ENCODE data around the gene LRRK1. TPM values are rescaled to one million over a fixed set of nuclear protein-coding genes. Genes with fewer than 3 reads are reported as not detected.

LRRK1 gene
- total RNA-seq, 2 experiments from 2014 or later = 0.40 to 0.45 TPM

DNA sequence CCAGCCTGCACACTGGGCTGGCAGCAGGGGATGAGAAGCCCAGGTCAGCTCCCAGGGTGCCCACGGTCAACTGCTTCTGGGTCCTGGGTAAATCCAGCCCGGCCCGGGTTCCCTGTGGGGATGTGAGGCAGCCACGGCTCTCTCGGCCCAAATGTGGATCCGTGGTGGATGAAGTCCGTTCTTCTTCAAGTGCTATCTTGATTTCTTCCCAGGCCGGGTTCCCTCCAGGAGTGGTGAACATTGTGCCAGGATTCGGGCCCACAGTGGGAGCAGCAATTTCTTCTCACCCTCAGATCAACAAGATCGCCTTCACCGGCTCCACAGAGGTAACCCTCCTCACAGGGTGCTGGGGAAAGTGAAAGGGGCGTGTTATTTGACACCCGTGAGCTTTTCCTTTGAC lies 23.4 kb upstream of the LRRK1 start:
- Mint-ChIP-seq H3K27ac (no peak overlapping the region), H3K4me3 (no peak overlapping the region), H3K36me3 (ENCODE audit: low read depth) (no peaks in the 10 kb centered on the region), H3K9me3 (no peaks in the 10 kb centered on the region), H3K4me1 (no peaks in the 10 kb centered on the region), H3K27me3 (peaks cover 16% of the 10 kb centered on the region)
- ChIA-PET POLR2A (no interaction called here), CTCF (interaction anchor here (1.0 to 1.4 kb wide), 2 partner anchors 24 to 112 kb away, joined by 3 to 4 read pairs; no protein-coding TSS in a partner anchor)
- no peak for DNase-seq

GRCh38 chr15:100897221-100898151 lies 21.7 kb upstream of the LRRK1 start:
- H3K36me3 Mint-ChIP-seq (ENCODE audit: low read depth) = no peaks in the 10 kb centered on the region
- H3K27ac Mint-ChIP-seq = no peak overlapping the region
- ChIA-PET POLR2A (no interaction called here), CTCF (interaction anchor here (1.1 kb wide), 1 partner anchor 12 kb away, joined by 3 read pairs; no protein-coding TSS in a partner anchor)
- H3K4me1 Mint-ChIP-seq = no peaks in the 10 kb centered on the region
- no peaks in the 10 kb centered on the region for H3K9me3 Mint-ChIP-seq
- no peak overlapping the region for H3K4me3 Mint-ChIP-seq
- DNase-seq = no peak
- peaks cover 7% of the 10 kb centered on the region for H3K27me3 Mint-ChIP-seq

DNA sequence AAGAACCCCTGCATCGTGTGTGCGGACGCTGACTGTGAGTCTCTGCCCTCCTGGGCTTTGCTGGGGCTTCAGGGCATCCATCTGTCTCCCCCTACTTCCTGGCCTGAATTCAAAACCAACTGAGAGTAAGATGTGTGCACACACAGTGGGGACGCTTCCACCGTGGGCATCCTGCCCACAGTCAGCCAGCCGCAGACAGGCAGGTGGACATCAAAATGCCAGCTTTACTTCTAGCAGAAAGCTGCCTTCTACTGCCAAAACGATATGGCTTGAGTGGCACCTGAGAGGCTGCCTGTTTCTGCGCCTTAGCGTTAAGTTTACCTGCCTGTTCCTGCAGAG lies 21.0 kb upstream of the LRRK1 start:
- ChIA-PET CTCF (interaction anchor here (1.6 kb wide), 1 partner anchor 20 kb away, joined by 3 read pairs; no protein-coding TSS in a partner anchor), POLR2A (no interaction called here)
- H3K4me1 Mint-ChIP-seq = no peaks in the 10 kb centered on the region

DNA sequence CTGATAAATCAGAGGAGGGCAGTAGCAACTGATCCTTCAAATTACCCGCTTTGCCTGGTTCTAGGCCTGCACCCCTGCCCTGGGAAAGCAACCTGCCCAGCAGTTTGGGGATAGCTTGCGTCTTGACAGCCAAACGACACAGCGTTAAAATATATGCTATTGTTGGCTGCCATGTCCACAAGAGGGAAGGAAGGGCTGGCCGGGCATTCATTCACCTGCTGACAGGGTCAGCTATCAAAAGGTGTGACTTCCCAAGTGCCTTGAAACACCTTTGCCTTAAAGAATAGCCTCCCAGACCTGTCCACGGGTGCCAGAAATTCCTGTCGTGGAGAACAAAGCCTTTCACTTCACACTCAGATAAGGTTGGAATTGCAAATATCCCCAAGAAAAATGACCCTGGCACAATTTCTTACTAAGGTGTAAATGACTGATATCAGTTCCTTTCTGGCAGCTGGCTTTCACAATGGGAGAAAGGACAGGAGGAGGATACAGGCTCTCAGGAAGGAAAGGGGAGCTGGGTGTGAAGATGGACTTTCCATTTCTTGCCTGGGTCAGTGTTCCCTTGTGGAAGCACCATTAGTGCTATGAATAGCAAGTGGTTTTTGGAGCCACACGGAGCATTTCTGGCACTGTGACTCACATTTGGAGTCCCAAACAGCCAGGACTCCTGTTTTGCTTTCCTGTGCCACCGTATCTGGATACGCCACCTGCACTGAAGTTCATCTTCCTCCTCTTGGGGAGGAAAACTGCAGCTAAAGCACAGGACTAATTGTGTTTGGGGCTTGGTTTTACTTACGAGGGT lies 20.3 kb upstream of the LRRK1 start:
- Mint-ChIP-seq H3K4me1 (no peaks in the 10 kb centered on the region), H3K4me3 (no peak overlapping the region), H3K27me3 (peaks cover 3% of the 10 kb centered on the region), H3K9me3 (no peaks in the 10 kb centered on the region), H3K36me3 (ENCODE audit: low read depth) (no peaks in the 10 kb centered on the region), H3K27ac (no peak overlapping the region)
- ChIA-PET POLR2A (no interaction called here), CTCF (interaction anchor here (1.6 kb wide), 1 partner anchor 19 kb away, joined by 3 read pairs; no protein-coding TSS in a partner anchor)
- no peak for DNase-seq

More for the DNA sequence above, 21.0 kb upstream of the LRRK1 start:
- peaks cover 3% of the 10 kb centered on the region for H3K27me3 Mint-ChIP-seq
- no peak for DNase-seq
- no peak overlapping the region for H3K4me3 Mint-ChIP-seq
- H3K36me3 Mint-ChIP-seq (ENCODE audit: low read depth) = no peaks in the 10 kb centered on the region
- no peaks in the 10 kb centered on the region for H3K9me3 Mint-ChIP-seq
- H3K27ac Mint-ChIP-seq = no peak overlapping the region

GRCh38 chr15:100899601-100900000 lies 19.6 kb upstream of the LRRK1 start:
- no peak for DNase-seq
- peaks cover 7% of the 10 kb centered on the region for H3K27me3 Mint-ChIP-seq
- H3K27ac Mint-ChIP-seq = no peak overlapping the region
- POLR2A ChIA-PET = no interaction called here
- H3K9me3 Mint-ChIP-seq = no peaks in the 10 kb centered on the region
- no peaks in the 10 kb centered on the region for H3K4me1 Mint-ChIP-seq
- CTCF ChIA-PET = interaction anchor here (1.6 kb wide), 1 partner anchor 18 kb away, joined by 3 read pairs; no protein-coding TSS in a partner anchor
- H3K4me3 Mint-ChIP-seq = no peak overlapping the region
- H3K36me3 Mint-ChIP-seq (ENCODE audit: low read depth) = no peaks in the 10 kb centered on the region

GRCh38 chr15:100900136-100900794 lies 18.9 kb upstream of the LRRK1 start:
- H3K27ac Mint-ChIP-seq = no peak overlapping the region
- H3K9me3 Mint-ChIP-seq = no peaks in the 10 kb centered on the region
- H3K4me3 Mint-ChIP-seq = no peak overlapping the region
- DNase-seq = no peak
- H3K36me3 Mint-ChIP-seq (ENCODE audit: low read depth) = no peaks in the 10 kb centered on the region
- H3K27me3 Mint-ChIP-seq = peaks cover 8% of the 10 kb centered on the region
- no peaks in the 10 kb centered on the region for H3K4me1 Mint-ChIP-seq
- CTCF ChIA-PET = no interaction called here
- POLR2A ChIA-PET = no interaction called here

DNA sequence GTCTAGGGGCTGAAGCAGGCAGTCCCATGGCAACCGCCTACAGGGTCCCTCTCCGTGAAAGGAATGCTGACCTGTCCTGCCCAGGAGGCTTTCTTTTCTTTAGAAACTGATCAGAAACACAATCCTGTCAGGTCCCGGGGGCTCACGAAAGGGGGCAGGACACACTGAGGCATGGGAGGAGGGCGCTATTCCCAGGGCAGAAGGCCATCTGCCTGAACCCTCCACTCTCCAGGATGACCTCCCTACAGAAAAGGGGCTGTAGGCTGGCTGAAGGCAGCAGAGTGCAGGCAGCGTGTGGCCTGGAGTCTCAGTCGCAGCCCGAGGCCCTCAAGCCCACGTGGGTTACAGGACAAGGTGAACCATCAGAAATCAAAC lies 18.4 kb upstream of the LRRK1 start:
- Mint-ChIP-seq H3K4me3 (no peak overlapping the region), H3K4me1 (no peaks in the 10 kb centered on the region), H3K36me3 (ENCODE audit: low read depth) (no peaks in the 10 kb centered on the region), H3K9me3 (no peaks in the 10 kb centered on the region), H3K27me3 (peaks cover 11% of the 10 kb centered on the region), H3K27ac (no peak overlapping the region)
- DNase-seq = no peak
- POLR2A ChIA-PET = no interaction called here
- CTCF ChIA-PET = interaction anchor here (0.8 kb wide), 1 partner anchor 17 kb away, joined by 4 read pairs; no protein-coding TSS in a partner anchor

DNA sequence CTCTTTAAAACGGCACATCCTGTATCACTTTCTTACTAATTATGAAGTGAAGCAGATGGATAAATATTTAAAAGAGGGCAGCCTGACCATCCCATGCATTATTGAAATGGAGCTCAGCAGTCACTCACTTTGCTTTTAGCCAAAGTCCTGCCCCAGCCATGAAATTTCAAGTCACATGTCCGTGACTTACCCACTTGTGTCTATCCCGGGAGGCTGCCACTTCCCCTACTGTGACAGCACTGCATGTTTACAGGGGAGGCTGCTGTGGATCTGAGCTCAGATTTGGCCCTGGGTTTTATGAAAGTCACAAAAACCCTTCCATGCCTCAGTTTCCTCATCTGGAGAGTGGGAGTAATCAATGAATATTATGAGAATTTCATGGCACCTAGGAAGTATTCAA lies 17.9 kb upstream of the LRRK1 start:
- Mint-ChIP-seq H3K4me3 (no peak overlapping the region), H3K9me3 (no peaks in the 10 kb centered on the region), H3K27ac (no peak overlapping the region), H3K4me1 (no peaks in the 10 kb centered on the region), H3K27me3 (peaks cover 11% of the 10 kb centered on the region), H3K36me3 (ENCODE audit: low read depth) (no peaks in the 10 kb centered on the region)
- ChIA-PET POLR2A (interaction anchor here (0.6 kb wide), 1 partner anchor 9 kb away, joined by 3 read pairs; no protein-coding TSS in a partner anchor), CTCF (interaction anchor here (0.8 kb wide), 1 partner anchor 16 kb away, joined by 4 read pairs; no protein-coding TSS in a partner anchor)
- DNase-seq = no peak

DNA sequence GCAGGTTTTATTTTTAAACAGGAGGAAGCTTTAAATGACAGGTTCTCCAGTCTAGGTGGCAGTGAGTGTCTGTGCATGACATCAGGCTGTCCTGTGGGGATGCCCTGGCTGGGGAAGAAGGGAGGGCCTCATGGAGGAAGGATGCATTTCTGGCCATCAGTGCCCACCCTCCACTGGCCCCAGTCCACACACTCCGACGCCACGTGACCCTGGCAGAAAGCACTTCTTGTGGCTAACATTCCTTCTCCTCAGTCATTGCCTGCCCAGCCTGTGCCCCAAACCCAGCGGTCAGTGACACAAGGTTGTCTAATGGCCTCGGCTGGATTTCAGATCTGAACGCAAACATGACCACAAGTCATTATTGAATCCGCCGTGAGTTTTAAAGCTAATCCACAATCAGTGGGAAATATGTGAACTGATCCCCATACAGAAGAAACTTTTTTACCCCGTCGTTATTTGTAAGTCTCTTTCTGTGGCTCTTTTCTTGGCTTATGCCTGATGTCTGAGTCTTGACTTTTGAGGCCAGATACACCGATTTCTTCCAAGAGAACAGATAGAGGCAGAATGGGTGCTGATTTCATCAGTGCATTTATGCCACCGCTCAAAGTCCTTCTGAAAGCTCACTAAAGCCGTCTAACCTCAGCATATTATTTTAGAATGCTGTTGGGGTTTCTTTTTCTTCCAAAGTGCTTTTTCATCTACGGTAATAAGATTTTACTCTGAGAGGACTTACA lies 17.3 kb upstream of the LRRK1 start:
- no peak for DNase-seq
- POLR2A ChIA-PET = interaction anchor here (0.6 kb wide), 1 partner anchor 10 kb away, joined by 3 read pairs; no protein-coding TSS in a partner anchor
- Mint-ChIP-seq H3K4me3 (no peak overlapping the region), H3K27ac (no peak overlapping the region), H3K4me1 (no peaks in the 10 kb centered on the region), H3K36me3 (ENCODE audit: low read depth) (no peaks in the 10 kb centered on the region), H3K9me3 (no peaks in the 10 kb centered on the region), H3K27me3 (peaks cover 11% of the 10 kb centered on the region)
- CTCF ChIA-PET = interaction anchor here (0.8 kb wide), 1 partner anchor 16 kb away, joined by 4 read pairs; no protein-coding TSS in a partner anchor

- no peaks in the 10 kb centered on the region for H3K4me1 Mint-ChIP-seq
- peaks cover 14% of the 10 kb centered on the region for H3K27me3 Mint-ChIP-seq
- no peak overlapping the region for H3K4me3 Mint-ChIP-seq
- POLR2A ChIA-PET = no interaction called here
- DNase-seq = no peak
- no peaks in the 10 kb centered on the region for H3K9me3 Mint-ChIP-seq
- CTCF ChIA-PET = no interaction called here
- H3K36me3 Mint-ChIP-seq (ENCODE audit: low read depth) = no peaks in the 10 kb centered on the region
- no peak overlapping the region for H3K27ac Mint-ChIP-seq
Measured at GRCh38 chr15:100902436-100903167, 16.6 kb upstream of the LRRK1 start.

GRCh38 chr15:100903168-100903554 lies 16.0 kb upstream of the LRRK1 start:
- DNase-seq = no peak
- H3K27me3 Mint-ChIP-seq = peaks cover 14% of the 10 kb centered on the region
- POLR2A ChIA-PET = no interaction called here
- no peak overlapping the region for H3K4me3 Mint-ChIP-seq
- H3K9me3 Mint-ChIP-seq = no peaks in the 10 kb centered on the region
- no peaks in the 10 kb centered on the region for H3K36me3 Mint-ChIP-seq (ENCODE audit: low read depth)
- H3K4me1 Mint-ChIP-seq = no peaks in the 10 kb centered on the region
- CTCF ChIA-PET = no interaction called here
- H3K27ac Mint-ChIP-seq = no peak overlapping the region

GRCh38 chr15:100905850-100906249 lies 13.3 kb upstream of the LRRK1 start:
- DNase-seq = no peak
- no peaks in the 10 kb centered on the region for H3K4me1 Mint-ChIP-seq
- H3K4me3 Mint-ChIP-seq = no peak overlapping the region
- H3K27ac Mint-ChIP-seq = no peak overlapping the region
- H3K36me3 Mint-ChIP-seq (ENCODE audit: low read depth) = no peaks in the 10 kb centered on the region
- peaks cover 16% of the 10 kb centered on the region for H3K27me3 Mint-ChIP-seq
- ChIA-PET POLR2A (no interaction called here), CTCF (interaction anchor here (1.0 to 1.8 kb wide), 2 partner anchors 9 to 12 kb away, joined by 3 to 5 read pairs; no protein-coding TSS in a partner anchor)
- H3K9me3 Mint-ChIP-seq = no peaks in the 10 kb centered on the region
